Esophagus muscularis mucosa (tissue), 3 donors: ENCODE measurements around the gene AUTS2.

Experiments used
- CTCF ChIP-seq, 3 experiments: fragments of 200-600 bp in 2 of 3; fragments of 450-650 bp in 1 of 3; sonication (generic) in 2 of 3; IDR thresholded peaks; one replicate each; pipeline ENCODE4 v1.5.1; 2017 to 2019; ENCODE audit warnings: antibody characterized with exemption in 3 of 3, mild to moderate bottlenecking in 2 of 3, moderate library complexity in 1 of 3
- POLR2A ChIP-seq: fragments of 450-650 bp; IDR thresholded peaks from one replicate; pipeline ENCODE4 v1.6.1; 2017; ENCODE audit warnings: antibody characterized with exemption, moderate library complexity, mild to moderate bottlenecking, low read depth
- POLR2AphosphoS5 ChIP-seq, 2 donors: sonication (generic); formaldehyde crosslinking; IDR thresholded peaks; one replicate each; pipeline ENCODE4 v1.6.1; 2017; ENCODE audit warnings: antibody characterized with exemption in 2 of 2

DNA sequence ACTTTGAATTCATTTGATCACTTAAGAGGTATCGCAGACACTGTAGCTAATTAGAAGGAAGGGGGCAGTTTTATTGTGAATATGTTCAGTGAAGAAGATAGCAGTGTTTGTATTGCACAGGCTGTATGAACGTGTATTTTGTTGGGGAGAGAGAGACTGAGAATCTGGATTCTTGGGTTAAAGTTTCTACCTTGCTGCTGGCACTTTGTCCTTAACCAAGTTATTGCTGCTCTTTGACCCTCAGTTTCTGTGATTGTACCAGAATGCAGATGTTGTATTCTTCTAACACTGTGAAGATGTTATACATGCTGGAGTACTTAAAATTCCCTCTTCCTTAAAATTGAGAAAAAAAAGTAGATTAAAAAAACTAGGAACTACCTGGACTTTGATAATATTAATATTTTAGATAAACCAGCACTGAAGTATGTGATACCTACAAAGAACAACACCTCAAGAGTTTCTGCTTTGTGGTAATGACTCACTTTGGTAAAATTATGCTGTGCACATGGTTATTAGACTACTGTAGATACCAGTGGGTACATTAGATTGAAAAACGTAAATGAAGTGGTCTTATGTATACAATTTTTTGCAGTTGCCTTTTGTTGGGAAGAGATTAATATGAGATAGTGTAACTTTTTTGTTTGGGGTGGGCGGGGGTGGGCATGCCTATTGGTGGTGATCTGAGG is 321.3 kb downstream of the AUTS2 start:
- TF ChIP-seq CTCF (IDR thresholded peaks at IDR 0.05) (no peak), POLR2A (no peak), POLR2AphosphoS5 (IDR thresholded peaks at IDR 0.05) (no peak)
